GM19468 (cell line): ENCODE results near the gene CDC42SE2.
A peak's percentile ranks its signal among the peaks of the same experiment; 100 is the strongest.
"Not testable (repeated sequence)": the region's sequence is repeated elsewhere in the genome, so short reads cannot be mapped to it uniquely, and the experiment has no call there.

Experiments
- ATAC-seq: cut with Tn5 transposase; IDR thresholded peaks from one replicate; pipeline ENCODE4 v1.9.1; 2021; ENCODE audit warnings: mild to moderate bottlenecking, moderate library complexity, moderate number of reproducible peaks; ENCODE audit not compliant: unreplicated experiment; ENCODE audit errors: extremely low read depth

Gene CDC42SE2

DNA sequence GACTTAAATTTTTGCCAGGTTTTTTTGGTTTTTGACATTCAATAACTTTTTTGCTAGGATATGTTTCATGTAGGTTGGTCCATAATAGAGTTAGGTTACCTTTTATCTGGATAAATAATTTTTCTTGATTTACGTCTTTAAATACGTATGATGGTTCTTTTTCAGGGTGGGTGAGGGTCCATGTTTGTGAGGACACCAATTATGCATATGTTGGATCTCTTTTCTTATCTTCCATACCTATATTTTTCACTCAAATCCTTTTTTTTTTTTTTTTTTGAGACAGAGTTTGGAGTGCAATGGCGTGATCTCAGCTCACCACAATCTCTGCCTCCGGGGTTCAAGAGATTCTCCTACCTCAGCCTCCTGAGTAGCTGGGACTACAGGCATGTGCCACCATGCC is 17.3 kb upstream of the CDC42SE2 start:
- ATAC-seq: no peak

DNA sequence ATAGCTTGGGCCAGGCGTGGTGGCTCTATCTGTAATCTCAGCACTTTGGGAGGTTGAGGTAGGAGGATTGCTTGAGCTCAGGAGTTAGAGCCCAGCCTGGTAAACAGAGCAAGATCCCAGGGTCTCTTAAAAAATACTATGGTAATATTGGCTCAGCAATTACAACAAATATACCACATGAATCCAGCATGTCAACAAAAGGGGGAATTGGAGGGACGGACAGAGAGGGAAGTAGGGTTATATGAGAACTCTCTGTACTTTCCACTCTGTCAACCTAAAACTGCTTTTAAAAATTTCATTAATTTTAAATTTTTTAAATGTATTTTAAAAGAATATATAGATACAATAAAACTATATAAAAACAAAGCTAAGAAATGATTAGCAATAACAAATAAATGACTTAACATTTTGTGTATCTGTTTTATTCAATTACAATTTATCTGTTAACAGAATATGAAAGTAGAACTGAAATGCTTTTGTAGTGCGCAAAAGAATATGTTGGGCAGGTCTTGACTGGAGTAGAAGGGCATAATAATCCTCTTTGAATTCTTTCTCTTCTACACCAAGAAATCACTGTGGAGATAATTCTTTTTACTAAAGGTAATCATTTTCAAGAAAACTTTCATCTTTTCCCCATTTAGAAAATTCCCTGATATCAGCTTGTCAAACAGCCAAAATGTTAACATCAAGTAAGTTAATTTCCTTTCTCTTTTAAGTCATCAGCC is 12.9 kb upstream of the CDC42SE2 start:
- no peak for ATAC-seq

GRCh38 chr5:131252824-131253171 is 11.1 kb upstream of the CDC42SE2 start:
- peak; percentile 96 for ATAC-seq

DNA sequence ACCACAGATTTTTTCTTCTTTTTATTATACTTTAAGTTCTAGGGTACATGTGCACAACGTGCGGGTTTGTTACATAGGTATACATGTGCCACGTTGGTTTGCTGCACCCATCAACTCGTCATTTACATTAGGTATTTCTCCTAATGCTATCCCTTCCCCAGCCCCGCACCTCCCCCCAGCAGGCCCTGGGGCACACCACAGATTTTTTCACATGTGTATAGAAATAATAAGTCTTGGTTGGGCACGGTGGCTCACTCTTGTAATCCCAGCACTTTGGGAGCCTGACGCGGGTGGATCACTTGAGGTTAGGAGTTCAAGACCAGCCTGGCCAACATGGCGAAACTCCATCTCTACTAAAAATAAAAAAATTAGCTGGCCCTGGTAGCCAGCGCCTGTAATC is 9.8 kb upstream of the CDC42SE2 start:
- ATAC-seq: not testable (repeated sequence)

DNA sequence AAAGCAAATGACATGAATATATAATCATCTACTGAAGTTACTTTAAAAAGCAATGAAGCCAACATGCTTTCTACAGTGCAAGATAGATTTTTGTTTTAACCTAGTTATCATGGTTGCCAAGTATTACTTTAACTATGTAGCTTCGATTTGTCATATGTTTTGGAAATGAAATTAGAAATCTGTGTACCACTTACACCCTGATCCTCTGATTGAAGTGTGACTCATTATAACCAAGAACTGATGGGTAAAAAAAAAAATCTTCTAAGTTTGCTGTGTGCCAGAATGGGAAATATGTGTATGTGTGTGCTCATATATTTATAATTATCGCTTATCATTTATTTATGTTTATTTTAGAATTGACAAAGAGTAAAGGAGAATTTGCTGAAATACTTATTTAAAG is 9.1 kb upstream of the CDC42SE2 start:
- ATAC-seq: no peak

GRCh38 chr5:131256507-131256823 is 7.4 kb upstream of the CDC42SE2 start:
- no peak for ATAC-seq

DNA sequence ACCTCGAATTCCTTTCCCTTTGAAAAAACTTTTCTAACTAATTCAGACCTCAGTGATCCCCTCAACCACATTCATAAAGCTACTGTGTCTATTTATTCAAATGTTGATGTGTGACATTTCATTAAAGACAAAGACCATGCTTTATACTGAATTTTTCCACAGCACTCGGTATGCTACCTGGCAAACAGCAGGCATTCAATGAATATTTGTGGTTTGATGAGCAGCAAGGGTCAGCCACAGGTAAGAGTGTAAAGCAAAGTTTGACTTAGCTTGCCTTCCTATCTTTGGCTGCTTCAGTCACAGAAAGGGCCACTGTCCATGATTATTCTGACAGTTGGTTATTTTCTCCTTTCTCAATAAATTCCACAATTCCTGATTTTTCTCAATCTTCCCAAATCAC is 5.1 kb upstream of the CDC42SE2 start:
- ATAC-seq: no peak

DNA sequence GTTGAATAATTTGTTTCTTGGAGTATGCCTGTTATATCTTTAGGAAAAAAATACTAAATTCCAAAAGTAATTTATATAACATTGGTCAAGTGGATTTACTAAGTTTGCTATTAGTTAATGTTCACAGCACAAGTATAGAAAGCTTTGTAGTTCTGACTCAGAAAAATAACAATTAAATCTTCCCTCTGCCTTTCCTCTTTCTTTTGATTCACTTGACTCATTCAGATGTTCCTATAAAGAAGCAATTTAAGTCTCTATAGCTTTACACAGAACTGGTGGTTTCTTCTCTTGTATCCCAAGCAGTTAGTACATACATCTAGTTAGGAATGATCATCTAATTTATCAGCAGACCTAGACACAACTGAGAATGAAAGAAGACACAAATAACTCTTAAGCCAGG is 4.5 kb upstream of the CDC42SE2 start:
- no peak for ATAC-seq

- no peak for ATAC-seq
These were observed 3.0 kb upstream of the CDC42SE2 start for GRCh38 chr5:131260895-131261294.

GRCh38 chr5:131261483-131261882 is 2.4 kb upstream of the CDC42SE2 start:
- ATAC-seq: no peak

GRCh38 chr5:131262953-131263541 is 806 bp upstream of the CDC42SE2 start:
- no peak for ATAC-seq

DNA sequence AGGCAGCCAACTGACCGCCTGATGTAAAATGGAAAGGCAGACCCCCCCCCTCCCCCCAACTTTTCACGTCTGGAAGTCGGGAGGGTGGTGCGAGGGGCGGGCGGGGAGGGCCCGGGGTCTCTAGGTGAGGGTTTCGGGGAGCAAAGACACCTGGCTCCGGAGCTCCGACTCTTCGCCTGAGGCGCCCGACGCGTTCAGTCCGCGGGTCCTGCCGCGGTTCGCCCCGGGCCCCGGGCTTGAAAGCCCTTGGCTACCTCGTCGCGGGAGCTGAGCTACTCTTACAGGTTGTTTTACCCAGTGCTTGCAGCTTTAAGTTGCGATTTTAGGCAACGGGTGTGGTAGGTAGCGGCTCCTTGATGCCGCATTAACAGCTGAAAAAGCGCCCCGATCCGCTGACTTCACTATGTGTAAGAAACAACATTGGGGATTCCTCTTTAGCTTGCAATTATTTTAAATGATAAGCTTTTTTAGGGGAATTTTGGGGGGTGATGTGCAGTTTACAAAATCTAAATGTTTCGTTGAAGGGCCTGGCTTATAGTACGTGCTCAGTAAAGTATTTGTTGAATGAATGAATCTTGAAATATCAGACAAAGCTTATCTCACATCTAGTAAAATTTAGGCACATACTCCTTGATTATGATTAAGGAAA is 722 bp downstream of the CDC42SE2 start:
- ATAC-seq: no peak

- ATAC-seq: no peak
These were observed 1.5 kb downstream of the CDC42SE2 start for GRCh38 chr5:131265311-131265803.

DNA sequence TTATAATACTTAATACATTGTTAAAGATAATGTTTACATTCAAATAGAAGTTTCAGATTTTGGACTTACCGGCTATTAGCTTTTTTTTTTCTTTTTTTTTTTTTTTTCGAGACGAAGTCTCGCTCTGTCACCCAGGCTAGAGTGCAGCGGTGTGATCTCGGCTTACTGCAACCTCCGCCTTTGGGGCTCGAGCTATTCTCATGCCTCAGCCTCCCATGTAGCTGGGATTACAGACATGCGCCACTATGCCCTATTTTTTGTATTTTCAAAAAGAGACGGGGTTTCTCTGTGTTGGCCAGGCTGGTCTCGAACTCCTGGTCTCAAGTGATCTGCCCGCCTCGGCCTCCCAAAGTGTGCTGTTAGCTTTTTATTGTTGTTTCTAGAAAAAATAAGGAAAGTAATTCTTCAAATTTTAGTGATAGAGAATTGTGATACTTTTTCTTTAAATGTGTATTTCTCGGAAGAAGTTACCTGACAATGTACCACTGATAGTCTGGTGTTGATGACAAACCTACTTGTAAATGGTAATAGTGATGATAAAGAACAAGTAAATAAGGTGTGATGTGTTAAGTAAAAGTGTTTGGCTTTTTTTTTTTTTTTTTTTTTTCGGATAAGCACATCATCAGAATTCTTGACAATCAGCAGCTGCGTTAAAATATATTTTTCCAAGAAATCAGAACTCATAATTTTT is 2.7 kb downstream of the CDC42SE2 start:
- no peak for ATAC-seq

GRCh38 chr5:131268758-131269370 is 5.0 kb downstream of the CDC42SE2 start:
- no peak for ATAC-seq

- no peak for ATAC-seq
These were observed 7.0 kb downstream of the CDC42SE2 start for GRCh38 chr5:131270809-131271208.

DNA sequence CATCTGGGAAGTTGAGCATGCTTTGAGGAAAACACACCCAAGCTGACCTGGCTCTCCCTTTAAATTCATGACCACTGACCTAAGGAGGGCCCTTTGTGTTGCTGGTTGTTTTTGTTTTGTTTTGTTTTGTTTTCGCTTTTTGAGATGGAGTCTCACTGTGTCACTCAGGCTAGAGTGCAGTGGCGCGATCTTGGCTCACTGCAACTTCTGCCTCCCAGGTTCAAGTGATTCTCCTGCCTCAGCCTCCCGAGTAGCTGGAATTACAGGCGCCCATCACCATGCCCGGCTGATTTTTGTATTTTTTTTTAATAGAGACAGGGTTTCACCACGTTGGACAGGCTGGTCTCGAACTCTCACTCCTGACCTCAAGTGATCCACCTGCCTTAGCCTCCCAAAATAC is 8.0 kb downstream of the CDC42SE2 start:
- not testable (repeated sequence) for ATAC-seq

DNA sequence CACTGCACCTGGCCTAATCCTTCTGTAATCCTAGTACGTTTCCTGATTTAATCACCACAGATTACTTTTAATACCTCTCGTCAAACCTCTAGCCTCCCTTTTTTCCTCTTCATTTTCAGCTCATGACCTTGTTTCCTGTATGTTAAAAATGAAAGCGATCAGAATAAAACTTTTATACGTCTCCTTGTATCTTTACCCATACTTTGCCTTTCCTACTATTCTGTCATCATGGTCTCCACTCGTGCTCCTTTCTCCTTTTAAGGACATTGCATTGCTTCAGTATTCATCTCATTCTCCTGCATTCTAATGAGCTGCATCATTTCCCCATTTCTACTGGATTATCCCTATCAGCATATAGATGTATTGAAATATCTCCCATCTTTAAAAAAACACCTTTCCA is 8.5 kb downstream of the CDC42SE2 start:
- no peak for ATAC-seq

DNA sequence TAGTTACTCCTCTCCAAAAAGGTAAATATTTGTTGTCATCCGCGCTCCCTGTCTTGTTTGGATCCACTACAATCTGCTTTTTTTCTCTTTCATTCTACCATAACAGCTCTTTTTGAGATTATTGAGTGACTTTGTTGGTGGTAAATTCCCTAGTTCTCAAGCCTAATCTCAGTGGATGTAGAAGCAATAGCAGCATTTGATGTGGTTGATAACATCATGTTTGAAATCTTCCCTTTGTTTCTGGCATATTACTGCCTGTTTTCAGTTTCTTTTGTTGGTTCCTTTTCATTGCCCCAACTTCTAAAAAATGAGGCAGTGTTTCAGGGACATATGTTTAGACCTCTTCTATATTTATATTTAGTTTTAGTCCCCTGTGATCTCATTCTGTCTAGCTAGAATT is 8.9 kb downstream of the CDC42SE2 start:
- ATAC-seq: no peak

- no peak for ATAC-seq
These were observed 10.6 kb downstream of the CDC42SE2 start for GRCh38 chr5:131274326-131275063.
